Measurements from ENCODE around the gene FUT1.

Gene FUT1

DNA sequence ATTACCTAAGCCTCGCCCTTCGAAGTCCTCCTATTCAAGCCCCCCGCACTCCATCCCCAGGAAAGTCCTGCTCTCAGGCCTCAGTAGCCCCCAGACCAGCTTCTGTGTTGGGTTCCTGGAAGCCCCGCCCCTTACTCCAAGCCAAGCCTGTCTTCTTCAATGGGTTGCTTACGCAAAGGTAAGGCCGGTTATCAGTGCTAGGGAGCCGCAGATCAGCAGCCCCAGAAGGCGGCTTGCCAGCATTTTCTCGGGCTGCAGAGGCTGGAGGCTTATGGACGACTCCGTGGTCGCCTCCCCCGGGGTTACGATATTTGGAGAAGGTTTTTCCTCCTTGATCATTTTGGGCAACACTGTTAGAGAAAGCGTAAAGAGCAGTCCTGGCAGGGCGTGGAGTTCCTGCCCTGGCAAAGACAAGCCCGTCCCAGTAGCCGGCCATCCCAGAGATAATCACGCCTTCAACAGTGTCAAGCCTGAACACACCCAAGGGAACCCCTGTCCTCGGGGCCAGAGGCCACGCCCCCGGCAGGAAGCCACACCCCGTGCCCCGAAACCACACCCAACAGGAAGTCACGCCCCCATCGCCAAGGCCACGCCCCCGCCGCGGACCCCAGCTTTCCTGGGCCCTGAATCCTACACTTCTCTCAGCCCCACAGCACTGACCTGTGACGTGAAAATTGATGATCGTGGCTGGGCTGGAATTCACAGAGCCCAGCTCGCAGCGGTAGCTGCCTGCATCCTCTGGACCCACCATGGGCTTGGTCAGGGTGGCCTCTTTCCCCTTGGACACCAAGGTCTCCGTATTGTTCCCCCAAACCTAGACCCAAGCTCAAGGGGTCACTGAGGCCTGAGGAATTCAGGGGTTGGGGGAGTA, 11.1 kb downstream of the FUT1 start:
- DNase-seq (ENCODE audit: low spot score), result no peak

- DNase-seq (ENCODE audit: low spot score), result no peak
Measured at GRCh38 chr19:48740164-48740972, 12.1 kb downstream of the FUT1 start, which contains the start of gene RASIP1. TSS of gene RASIP1 (minus strand) at chr19:48740610. CDS start at chr19:48740282, 328 bp downstream.

GRCh38 chr19:48739404-48740163, 12.9 kb downstream of the FUT1 start:
- DNase-seq (ENCODE audit: low spot score), result no peak

- DNase-seq (ENCODE audit: low spot score), result peak; percentile 75
Measured at GRCh38 chr19:48738557-48739403, 13.7 kb downstream of the FUT1 start.

GRCh38 chr19:48737360-48737998, 15.0 kb downstream of the FUT1 start:
- no peak for DNase-seq (ENCODE audit: low spot score)

- DNase-seq (ENCODE audit: low spot score), result no peak
Measured at GRCh38 chr19:48735031-48735615, 17.3 kb downstream of the FUT1 start.

DNA sequence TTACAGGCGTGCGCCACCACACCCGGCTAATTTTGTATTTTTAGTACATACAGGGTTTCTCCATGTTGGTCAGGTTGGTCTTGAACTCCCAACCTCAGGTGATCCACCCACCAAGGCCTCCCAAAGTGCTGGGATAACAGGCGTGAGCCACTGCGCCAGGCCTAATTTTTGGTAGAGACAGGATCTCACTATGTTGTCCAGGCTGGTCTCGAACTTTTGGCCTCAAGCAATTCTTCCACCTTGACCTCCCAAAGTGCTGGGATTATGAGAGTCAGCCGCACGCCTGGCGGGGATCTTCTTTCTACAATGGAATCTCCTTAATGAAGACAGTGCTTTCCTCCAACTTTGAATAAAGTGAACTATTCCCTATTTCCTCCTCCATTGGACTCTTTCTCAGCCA, 17.8 kb downstream of the FUT1 start:
- DNase-seq (ENCODE audit: low spot score), result no peak

- DNase-seq (ENCODE audit: low spot score), result no peak
Measured at GRCh38 chr19:48731452-48731851, 21.0 kb downstream of the FUT1 start.

DNA sequence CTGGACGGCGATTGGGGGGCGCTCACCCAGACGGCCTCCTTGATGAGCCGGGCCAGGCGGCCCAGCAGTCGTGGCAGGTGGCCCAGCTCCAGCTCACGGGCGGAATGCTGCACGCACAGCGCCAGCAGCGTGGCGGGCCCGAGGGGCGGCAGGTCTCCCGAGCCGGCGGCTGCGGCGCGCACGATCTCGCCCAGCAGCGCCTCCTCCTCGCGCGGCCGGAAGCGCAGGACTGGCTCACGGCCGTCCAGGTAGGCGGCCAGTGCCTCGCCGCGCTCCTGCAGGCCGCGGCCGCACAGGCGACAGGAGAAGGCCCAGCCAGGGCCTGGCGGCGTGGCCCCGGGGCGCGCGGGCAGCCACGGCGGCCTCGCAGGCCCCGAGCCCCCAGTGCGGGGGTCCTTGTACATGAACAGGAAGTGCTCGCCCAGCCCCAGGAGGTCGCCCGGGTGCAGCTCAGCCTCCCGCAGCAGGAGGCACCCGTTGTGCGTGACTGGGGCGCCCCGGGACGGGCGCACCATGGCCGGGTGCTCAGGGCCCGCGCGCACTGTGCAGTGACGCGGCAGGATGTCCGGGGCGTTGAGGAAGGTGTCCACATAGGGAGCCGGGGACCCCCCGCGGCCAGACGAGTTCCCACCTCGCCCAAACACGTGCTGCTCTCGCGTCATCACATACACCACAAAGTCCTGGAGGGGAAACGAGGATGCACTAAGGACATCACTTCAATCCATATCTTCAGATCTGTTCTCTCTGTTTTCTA, 23.4 kb downstream of the FUT1 start:
- DNase-seq (ENCODE audit: low spot score), result no peak

GRCh38 chr19:48726556-48726955, 25.9 kb downstream of the FUT1 start:
- DNase-seq (ENCODE audit: low spot score), result no peak

- no peak for DNase-seq (ENCODE audit: low spot score)
Measured at GRCh38 chr19:48724796-48725753, 27.4 kb downstream of the FUT1 start.

- DNase-seq (ENCODE audit: low spot score), result no peak
Measured at GRCh38 chr19:48722196-48722708, 30.2 kb downstream of the FUT1 start.

DNA sequence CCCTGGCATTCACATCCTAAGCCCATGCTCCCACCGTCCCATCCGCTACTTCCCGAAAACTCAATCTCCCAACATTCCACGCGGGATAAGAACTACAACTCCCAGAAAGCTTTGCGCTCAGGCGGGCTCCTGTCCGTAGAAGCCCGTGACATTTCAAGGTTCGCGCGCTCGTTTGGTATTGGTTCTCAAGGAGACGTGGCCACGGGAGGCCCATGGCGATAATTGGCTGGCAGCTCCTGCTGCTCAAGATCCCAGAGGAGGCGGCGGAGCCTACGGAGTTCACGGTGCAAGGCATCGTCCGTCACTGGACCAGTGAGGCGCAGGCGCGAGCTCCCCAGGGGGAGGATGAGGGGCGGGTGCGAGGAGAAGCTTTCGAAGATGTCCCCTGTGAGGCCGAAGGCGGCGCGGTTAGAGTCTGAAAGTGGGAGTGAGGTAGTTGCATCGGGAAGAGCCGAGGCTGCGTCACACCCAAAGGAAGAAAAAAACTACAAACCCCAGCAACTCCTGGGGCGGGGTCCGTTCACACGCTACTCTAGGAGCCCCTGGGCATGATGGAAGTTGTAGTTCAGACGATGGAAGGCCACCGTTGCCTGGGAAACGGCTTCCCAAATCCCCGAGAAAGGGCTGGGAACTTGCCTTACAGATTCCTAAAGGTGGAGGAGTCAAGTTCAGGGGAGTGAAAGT, 31.7 kb downstream of the FUT1 start:
- peak; percentile 100 for DNase-seq (ENCODE audit: low spot score)

- DNase-seq (ENCODE audit: low spot score), result no peak
Measured at GRCh38 chr19:48720251-48720612, 32.2 kb downstream of the FUT1 start.

DNA sequence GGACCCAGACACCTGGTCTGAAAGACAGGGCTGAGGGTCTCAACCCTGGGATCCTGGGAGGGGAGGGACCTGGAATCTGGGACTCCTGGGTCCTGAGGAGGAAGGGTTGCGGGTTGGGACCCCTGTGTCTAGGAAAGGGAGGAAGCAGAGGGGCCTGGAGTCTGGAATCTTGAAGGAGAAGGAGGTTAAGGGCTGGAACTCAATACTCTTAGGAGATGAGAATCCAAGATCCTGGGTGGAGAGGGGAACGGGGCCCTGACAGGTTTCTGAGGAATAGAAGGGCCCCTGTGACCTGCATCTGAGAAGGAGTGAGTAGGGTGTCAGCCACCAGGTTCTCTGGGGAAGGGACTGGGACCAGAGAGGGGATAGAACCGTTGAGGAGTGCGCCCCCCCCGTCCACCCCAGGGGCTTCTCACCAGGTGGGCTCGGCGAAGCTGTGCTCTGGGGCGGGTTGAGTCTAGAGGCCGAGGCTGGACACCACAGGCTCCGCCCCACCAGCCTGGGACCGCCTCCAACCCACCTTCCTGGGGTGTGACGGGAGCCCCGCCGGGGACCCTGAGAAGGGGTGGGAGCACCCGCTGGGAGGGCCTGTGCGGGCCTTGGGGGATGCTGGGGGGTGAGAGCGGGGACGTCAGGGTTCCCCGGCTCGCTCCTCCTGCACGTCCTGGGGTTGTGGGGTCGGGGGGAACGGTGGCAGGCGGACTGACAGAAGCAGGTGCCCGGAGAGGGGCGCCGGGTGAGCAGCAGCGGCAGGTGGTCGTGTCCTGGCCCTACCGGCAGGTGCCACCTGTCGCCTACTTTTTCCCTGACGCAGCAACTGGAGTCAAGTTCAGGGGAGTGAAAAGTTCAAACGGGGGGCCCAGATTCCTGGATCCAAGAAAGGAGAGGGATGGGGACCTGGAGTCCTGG, 32.9 kb downstream of the FUT1 start, which contains the start of gene MAMSTR:
TSS of gene MAMSTR (minus strand) at position 463 of the 909 bp plus-strand sequence. CDS start 694 bp downstream, outside the sequence.
- no peak for DNase-seq (ENCODE audit: low spot score)

DNA sequence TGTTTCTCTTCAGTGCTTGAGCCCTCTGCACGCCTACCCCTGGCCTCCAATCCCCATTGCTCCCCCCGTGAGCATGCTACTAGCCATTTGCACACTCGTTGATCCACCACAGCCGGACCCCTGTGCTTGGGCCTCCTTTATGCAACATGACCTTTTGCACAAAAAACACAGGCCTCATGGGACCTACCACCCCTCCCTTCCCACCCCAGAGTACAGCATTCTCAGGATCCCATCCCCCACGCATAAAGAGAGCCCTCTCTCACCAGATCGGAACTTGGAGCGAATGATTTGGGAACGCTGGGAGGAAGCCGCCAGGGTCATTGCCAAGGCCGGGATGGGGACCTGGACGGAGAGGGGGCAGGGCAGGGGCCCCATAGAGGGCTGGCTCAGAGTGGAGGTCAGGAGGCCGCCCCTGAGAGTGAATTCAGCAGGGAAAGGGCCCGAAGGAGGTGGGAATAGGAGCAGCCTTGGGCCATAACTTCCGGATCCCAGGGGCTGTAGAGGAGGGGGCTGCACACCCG, 33.7 kb downstream of the FUT1 start:
- no peak for DNase-seq (ENCODE audit: low spot score)
